ENCODE measurements around the gene EDN3.

DNA sequence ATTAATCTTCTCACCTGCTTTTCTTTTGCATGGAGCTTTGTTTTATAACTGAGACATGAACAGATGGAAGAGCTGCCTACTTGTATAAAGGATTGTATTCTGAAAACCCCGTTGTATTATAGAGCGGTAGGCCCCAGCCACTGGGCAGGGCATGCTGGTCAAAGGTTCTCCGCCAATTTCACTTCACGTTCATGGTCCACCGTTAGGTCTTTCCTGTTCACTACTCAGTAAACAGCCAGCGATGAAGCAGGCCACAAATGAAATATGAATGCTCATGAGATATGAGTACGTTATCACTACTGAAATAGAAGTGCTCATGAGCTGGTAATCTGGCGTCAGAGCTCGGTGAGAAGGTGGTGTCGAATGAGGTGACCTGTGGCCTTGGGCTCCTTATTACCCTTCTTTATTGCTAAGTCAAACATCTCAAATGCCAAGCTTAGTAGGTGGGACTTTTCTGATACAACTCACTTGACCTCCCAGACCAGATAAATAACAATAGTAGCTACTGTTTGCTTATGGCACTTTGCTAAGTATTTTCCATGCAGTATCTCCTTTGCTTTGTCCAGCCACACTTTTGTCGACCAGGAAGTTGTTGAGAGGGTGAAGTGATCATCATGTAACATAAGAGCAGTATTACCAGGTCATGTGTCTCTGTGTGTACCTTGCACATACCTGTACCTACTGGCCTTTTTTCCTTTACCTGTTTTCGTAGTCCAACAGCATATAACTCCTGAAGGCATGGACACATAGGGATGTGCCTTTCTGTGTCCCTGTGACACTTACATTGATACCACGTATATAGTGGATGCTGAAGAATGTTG is 16.7 kb downstream of the EDN3 start:
- no peak for TF ChIP-seq EZH2 (IDR thresholded peaks at IDR 0.05; ENCODE audit: low read depth, low read length, severe bottlenecking)
- TF ChIP-seq POLR2A (IDR thresholded peaks at IDR 0.05; ENCODE audit: control extremely low read depth in 1 of 2, low read depth in 2 of 2, low read length in 2 of 2), result no peak
- TF ChIP-seq, protein P1, sequence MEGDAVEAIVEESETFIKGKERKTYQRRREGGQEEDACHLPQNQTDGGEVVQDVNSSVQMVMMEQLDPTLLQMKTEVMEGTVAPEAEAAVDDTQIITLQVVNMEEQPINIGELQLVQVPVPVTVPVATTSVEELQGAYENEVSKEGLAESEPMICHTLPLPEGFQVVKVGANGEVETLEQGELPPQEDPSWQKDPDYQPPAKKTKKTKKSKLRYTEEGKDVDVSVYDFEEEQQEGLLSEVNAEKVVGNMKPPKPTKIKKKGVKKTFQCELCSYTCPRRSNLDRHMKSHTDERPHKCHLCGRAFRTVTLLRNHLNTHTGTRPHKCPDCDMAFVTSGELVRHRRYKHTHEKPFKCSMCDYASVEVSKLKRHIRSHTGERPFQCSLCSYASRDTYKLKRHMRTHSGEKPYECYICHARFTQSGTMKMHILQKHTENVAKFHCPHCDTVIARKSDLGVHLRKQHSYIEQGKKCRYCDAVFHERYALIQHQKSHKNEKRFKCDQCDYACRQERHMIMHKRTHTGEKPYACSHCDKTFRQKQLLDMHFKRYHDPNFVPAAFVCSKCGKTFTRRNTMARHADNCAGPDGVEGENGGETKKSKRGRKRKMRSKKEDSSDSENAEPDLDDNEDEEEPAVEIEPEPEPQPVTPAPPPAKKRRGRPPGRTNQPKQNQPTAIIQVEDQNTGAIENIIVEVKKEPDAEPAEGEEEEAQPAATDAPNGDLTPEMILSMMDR (IDR thresholded peaks at IDR 0.05; ENCODE audit: control extremely low read depth in 1 of 3, insufficient read depth in 1 of 3, low read depth in 1 of 3, low read length in 3 of 3), result no peak
- TF ChIP-seq BCL11A (IDR thresholded peaks at IDR 0.05; ENCODE audit: low read depth in 2 of 2, low read length in 2 of 2), result no peak
- no peak for TF ChIP-seq FOSL1 (IDR thresholded peaks at IDR 0.05; ENCODE audit: insufficient read depth, low read depth, low read length)
- TF ChIP-seq SRF (IDR thresholded peaks at IDR 0.05; ENCODE audit: low read depth, low read length), result no peak
- TF ChIP-seq, protein P2, sequence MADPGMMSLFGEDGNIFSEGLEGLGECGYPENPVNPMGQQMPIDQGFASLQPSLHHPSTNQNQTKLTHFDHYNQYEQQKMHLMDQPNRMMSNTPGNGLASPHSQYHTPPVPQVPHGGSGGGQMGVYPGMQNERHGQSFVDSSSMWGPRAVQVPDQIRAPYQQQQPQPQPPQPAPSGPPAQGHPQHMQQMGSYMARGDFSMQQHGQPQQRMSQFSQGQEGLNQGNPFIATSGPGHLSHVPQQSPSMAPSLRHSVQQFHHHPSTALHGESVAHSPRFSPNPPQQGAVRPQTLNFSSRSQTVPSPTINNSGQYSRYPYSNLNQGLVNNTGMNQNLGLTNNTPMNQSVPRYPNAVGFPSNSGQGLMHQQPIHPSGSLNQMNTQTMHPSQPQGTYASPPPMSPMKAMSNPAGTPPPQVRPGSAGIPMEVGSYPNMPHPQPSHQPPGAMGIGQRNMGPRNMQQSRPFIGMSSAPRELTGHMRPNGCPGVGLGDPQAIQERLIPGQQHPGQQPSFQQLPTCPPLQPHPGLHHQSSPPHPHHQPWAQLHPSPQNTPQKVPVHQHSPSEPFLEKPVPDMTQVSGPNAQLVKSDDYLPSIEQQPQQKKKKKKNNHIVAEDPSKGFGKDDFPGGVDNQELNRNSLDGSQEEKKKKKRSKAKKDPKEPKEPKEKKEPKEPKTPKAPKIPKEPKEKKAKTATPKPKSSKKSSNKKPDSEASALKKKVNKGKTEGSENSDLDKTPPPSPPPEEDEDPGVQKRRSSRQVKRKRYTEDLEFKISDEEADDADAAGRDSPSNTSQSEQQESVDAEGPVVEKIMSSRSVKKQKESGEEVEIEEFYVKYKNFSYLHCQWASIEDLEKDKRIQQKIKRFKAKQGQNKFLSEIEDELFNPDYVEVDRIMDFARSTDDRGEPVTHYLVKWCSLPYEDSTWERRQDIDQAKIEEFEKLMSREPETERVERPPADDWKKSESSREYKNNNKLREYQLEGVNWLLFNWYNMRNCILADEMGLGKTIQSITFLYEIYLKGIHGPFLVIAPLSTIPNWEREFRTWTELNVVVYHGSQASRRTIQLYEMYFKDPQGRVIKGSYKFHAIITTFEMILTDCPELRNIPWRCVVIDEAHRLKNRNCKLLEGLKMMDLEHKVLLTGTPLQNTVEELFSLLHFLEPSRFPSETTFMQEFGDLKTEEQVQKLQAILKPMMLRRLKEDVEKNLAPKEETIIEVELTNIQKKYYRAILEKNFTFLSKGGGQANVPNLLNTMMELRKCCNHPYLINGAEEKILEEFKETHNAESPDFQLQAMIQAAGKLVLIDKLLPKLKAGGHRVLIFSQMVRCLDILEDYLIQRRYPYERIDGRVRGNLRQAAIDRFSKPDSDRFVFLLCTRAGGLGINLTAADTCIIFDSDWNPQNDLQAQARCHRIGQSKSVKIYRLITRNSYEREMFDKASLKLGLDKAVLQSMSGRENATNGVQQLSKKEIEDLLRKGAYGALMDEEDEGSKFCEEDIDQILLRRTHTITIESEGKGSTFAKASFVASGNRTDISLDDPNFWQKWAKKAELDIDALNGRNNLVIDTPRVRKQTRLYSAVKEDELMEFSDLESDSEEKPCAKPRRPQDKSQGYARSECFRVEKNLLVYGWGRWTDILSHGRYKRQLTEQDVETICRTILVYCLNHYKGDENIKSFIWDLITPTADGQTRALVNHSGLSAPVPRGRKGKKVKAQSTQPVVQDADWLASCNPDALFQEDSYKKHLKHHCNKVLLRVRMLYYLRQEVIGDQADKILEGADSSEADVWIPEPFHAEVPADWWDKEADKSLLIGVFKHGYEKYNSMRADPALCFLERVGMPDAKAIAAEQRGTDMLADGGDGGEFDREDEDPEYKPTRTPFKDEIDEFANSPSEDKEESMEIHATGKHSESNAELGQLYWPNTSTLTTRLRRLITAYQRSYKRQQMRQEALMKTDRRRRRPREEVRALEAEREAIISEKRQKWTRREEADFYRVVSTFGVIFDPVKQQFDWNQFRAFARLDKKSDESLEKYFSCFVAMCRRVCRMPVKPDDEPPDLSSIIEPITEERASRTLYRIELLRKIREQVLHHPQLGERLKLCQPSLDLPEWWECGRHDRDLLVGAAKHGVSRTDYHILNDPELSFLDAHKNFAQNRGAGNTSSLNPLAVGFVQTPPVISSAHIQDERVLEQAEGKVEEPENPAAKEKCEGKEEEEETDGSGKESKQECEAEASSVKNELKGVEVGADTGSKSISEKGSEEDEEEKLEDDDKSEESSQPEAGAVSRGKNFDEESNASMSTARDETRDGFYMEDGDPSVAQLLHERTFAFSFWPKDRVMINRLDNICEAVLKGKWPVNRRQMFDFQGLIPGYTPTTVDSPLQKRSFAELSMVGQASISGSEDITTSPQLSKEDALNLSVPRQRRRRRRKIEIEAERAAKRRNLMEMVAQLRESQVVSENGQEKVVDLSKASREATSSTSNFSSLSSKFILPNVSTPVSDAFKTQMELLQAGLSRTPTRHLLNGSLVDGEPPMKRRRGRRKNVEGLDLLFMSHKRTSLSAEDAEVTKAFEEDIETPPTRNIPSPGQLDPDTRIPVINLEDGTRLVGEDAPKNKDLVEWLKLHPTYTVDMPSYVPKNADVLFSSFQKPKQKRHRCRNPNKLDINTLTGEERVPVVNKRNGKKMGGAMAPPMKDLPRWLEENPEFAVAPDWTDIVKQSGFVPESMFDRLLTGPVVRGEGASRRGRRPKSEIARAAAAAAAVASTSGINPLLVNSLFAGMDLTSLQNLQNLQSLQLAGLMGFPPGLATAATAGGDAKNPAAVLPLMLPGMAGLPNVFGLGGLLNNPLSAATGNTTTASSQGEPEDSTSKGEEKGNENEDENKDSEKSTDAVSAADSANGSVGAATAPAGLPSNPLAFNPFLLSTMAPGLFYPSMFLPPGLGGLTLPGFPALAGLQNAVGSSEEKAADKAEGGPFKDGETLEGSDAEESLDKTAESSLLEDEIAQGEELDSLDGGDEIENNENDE (IDR thresholded peaks at IDR 0.05; ENCODE audit: insufficient replicate concordance, low read length), result no peak
- no peak for TF ChIP-seq MAFK (IDR thresholded peaks at IDR 0.05; ENCODE audit: low read depth, low read length)
